Tibial artery (tissue), 4 donors: Measurements from ENCODE around the gene AMZ1.

Experiments used
- DNase-seq, 2 donors: peaks; one replicate each; pipeline ENCODE4 v3.0.0-alpha.2; 2019
- H3K27ac ChIP-seq, 2 donors: fragments of 200-600 bp; sonication (generic) in 1 of 2; 1 replicate in 1 of 2; 2 replicates in 1 of 2; pipeline ENCODE4 v1.5.1; 2018 to 2019; ENCODE audit warnings: mild to moderate bottlenecking in 1 of 2
- H3K27me3 ChIP-seq, 2 donors: fragments of 200-600 bp; sonication (generic) in 1 of 2; one replicate each; pipeline versions ENCODE4 v1.5.1 to v1.6.0; 2016 to 2019
- H3K36me3 ChIP-seq, 3 donors: fragments of 200-600 bp; sonication (generic) in 2 of 3; one replicate each; pipeline ENCODE4 v1.5.1; 2016 to 2019; ENCODE audit warnings: mild to moderate bottlenecking in 2 of 3
- H3K4me1 ChIP-seq, 4 donors: fragments of 200-600 bp; sonication (generic) in 2 of 4; 1 replicate in 3 of 4; 2 replicates in 1 of 4; pipeline ENCODE4 v1.5.1; 2016 to 2019
- H3K4me3 ChIP-seq, 2 donors: fragments of 200-600 bp; sonication (generic) in 1 of 2; 1 replicate in 1 of 2; 2 replicates in 1 of 2; pipeline ENCODE4 v1.5.1; 2018 to 2019; ENCODE audit warnings: mild to moderate bottlenecking in 2 of 2
- H3K9me3 ChIP-seq, 3 donors: fragments of 200-600 bp; sonication (generic) in 1 of 3; one replicate each; pipeline ENCODE4 v1.5.1; 2016 to 2019
- intact Hi-C: fragments of 100-400 bp; cut with DNase I; formaldehyde crosslinking; loops from one replicate; pipeline ENCODE4 v1.15.0; 2023; ENCODE audit warnings: low total_unique reads
- TF ChIP-seq, protein P1 (sequence below), 2 experiments: fragments of 200-600 bp in 1 of 2; fragments of 450-650 bp in 1 of 2; IDR thresholded peaks; one replicate each; pipeline ENCODE4 v1.5.1; 2017 to 2019; ENCODE audit warnings: antibody characterized with exemption in 2 of 2, mild to moderate bottlenecking in 1 of 2, moderate library complexity in 1 of 2

Gene AMZ1

DNA sequence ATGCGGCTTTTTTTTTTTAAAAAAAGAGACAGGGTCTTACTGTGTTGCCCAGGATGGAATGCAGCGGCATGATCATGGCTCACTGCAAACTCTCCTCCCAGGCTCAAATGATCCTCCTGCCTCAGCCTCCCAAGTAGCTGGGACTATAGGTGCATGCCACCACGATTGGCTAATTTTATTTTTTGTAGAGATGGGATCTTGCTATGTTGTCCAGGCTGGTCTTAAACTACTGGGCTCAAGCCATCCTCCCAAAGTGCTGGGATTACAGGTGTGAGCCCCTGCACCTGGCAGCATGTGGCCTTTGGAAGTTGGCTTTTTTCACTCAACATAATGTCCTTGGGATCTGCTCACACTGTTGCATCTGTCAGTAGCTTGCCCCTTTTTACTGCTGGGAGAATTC, 65.1 kb downstream of the AMZ1 start:
- DNase-seq = no peak
- no peaks in the 10 kb centered on the region for H3K9me3 ChIP-seq
- intact Hi-C loops = no loop called here

DNA sequence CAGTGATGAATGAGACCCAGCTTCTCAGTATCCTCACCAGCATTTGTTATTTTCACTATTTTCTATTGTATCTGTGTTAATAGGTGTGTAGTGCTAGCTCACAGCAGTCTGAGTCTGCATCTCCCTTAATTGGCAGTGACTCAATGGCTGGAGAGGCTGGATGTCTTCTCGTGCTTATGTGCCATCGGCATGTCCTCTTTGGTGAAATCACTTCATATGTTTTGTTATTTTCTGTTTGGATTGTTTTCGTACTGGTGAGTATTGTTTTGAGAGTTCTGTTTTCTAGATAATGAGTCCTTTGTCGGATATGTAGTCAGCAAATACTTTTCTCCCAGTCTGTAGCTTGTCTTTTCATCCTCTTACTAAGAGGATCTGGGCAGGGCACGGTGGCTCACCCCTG, 66.1 kb downstream of the AMZ1 start:
- no peak overlapping the region for H3K27ac ChIP-seq
- H3K27me3 ChIP-seq = no peaks in the 10 kb centered on the region
- TF ChIP-seq, protein P1, sequence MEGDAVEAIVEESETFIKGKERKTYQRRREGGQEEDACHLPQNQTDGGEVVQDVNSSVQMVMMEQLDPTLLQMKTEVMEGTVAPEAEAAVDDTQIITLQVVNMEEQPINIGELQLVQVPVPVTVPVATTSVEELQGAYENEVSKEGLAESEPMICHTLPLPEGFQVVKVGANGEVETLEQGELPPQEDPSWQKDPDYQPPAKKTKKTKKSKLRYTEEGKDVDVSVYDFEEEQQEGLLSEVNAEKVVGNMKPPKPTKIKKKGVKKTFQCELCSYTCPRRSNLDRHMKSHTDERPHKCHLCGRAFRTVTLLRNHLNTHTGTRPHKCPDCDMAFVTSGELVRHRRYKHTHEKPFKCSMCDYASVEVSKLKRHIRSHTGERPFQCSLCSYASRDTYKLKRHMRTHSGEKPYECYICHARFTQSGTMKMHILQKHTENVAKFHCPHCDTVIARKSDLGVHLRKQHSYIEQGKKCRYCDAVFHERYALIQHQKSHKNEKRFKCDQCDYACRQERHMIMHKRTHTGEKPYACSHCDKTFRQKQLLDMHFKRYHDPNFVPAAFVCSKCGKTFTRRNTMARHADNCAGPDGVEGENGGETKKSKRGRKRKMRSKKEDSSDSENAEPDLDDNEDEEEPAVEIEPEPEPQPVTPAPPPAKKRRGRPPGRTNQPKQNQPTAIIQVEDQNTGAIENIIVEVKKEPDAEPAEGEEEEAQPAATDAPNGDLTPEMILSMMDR (IDR thresholded peaks at IDR 0.05) = no peak
- no peak for DNase-seq
- H3K4me1 ChIP-seq = peaks cover 5 to 28% (median 21%) of the 10 kb centered on the region in 4 donors
- H3K4me3 ChIP-seq = no peak overlapping the region
- no peaks in the 10 kb centered on the region for H3K36me3 ChIP-seq
- H3K9me3 ChIP-seq = no peaks in the 10 kb centered on the region
- intact Hi-C loops = no loop called here

More for the DNA sequence above, 65.1 kb downstream of the AMZ1 start:
- TF ChIP-seq, protein P1 (IDR thresholded peaks at IDR 0.05) = no peak
- Histone ChIP-seq H3K27ac (no peak overlapping the region), H3K36me3 (no peaks in the 10 kb centered on the region), H3K4me3 (no peak overlapping the region), H3K4me1 (peaks cover under 1 to 19% (median 12%) of the 10 kb centered on the region in 4 donors), H3K27me3 (no peaks in the 10 kb centered on the region)

DNA sequence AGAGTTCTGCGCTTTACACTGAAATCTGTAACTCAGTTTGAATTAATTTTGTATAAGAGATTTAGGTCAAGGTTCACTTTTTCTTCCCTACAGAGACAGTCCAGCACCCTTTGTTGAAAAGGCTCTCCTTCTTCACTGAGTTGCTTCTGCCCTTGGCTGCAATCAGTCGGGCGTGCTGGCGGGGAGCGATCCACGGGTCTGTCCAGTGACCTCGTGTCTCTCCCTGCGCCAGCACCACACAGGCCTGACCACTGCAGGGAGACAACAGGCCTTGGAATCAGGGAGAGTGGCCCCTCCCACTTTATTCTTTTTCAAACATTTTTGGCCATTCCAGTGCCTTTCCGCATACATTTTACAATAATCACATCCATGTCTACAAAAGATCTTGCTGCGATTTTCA, 66.9 kb downstream of the AMZ1 start:
- no peaks in the 10 kb centered on the region for H3K27me3 ChIP-seq
- peaks cover 5 to 36% (median 30%) of the 10 kb centered on the region in 4 donors for H3K4me1 ChIP-seq
- intact Hi-C loops = no loop called here
- H3K9me3 ChIP-seq = no peaks in the 10 kb centered on the region
- H3K36me3 ChIP-seq = no peaks in the 10 kb centered on the region
- peak overlapping the region in 1 of 2 donors; percentile 2 for H3K27ac ChIP-seq
- H3K4me3 ChIP-seq = no peak overlapping the region
- no peak for DNase-seq
- TF ChIP-seq, protein P1 (IDR thresholded peaks at IDR 0.05) = no peak

DNA sequence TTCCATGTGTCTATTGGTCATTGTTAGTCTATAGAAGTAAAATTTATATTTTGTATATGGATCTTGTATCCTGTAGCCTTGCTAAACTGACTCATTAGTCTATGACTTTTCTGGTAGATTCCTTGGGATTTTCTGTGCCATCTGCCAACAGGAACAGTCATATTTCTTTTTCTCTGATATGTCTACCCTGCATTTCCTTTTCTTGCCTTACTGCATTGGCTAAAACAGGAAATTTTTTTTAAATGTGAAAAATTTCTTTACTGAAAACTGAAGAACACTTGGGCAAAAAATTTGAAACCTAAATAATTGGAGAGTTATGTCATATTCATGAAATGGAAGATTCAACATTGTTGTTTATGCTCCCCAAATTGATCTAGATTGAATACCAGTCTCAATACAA, 67.5 kb downstream of the AMZ1 start:
- no peak overlapping the region for H3K27ac ChIP-seq
- TF ChIP-seq, protein P1 (IDR thresholded peaks at IDR 0.05) = no peak
- DNase-seq = no peak
- no peak overlapping the region for H3K4me3 ChIP-seq
- H3K36me3 ChIP-seq = no peaks in the 10 kb centered on the region
- peaks cover 5 to 43% (median 36%) of the 10 kb centered on the region in 4 donors for H3K4me1 ChIP-seq
- H3K9me3 ChIP-seq = no peaks in the 10 kb centered on the region
- H3K27me3 ChIP-seq = no peaks in the 10 kb centered on the region
- intact Hi-C loops = no loop called here

DNA sequence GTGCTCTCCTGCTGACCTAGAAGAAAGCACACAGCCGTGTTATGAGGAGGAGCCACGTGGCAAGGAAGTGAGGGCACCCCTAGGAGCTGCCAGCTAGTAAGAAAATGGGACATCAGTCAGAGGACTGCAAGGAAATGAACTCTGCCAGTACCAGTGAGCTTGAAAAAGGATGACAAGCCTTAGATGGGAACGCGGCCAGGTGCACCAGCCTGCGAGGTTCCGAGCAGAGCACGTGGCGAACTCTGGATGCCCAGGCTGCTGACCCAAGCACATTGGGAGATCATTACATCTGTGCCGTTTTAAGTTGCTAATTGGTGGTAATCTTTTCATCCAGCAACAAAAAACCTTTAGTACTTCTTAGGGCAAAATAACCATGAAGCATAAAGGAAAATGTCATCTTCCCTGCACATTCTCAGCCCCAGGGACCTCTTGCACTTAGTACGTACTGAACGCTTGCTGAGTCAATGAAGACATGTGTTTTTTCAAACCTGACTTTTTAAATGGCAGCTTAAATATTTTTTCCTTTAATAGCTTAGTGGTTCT, 69.4 kb downstream of the AMZ1 start:
- H3K27me3 ChIP-seq = no peaks in the 10 kb centered on the region
- H3K27ac ChIP-seq = peak overlapping the region; percentile 76 to 82
- H3K4me3 ChIP-seq = peak overlapping the region; percentile 3 to 8
- intact Hi-C loops = no loop called here
- TF ChIP-seq, protein P1 (IDR thresholded peaks at IDR 0.05) = no peak
- peaks cover 5 to 62% (median 49%) of the 10 kb centered on the region in 4 donors for H3K4me1 ChIP-seq
- no peaks in the 10 kb centered on the region for H3K36me3 ChIP-seq
- DNase-seq = peak; percentile 46 to 87
- no peaks in the 10 kb centered on the region for H3K9me3 ChIP-seq
